Fibroblast of villous mesenchyme (primary cell): ENCODE results near the gene RAPGEF1. TPM values are rescaled to one million over a fixed set of nuclear protein-coding genes. Genes with fewer than 3 reads are reported as not detected.

Experiments used
- DNase-seq: peaks from one replicate; pipeline ENCODE4 v3.0.0-alpha.2; 2010; ENCODE audit warnings: low read depth
- H3K4me3 ChIP-seq: 2 replicates; pipeline ENCODE4 v1.5.1; 2011; ENCODE audit warnings: low read depth, mild to moderate bottlenecking, low read length
- total RNA-seq: library from RNA; depleted of rRNA; stranded (reverse); fragments of >200 nt; gene quantifications from 2 replicates; pipeline ENCODE4 v1.2.3, GENCODE V29; 2012
- TF ChIP-seq, protein P1 (sequence below): IDR thresholded peaks from 2 replicates; pipeline ENCODE4 v1.5.1; 2012; ENCODE audit warnings: low read depth, mild to moderate bottlenecking, low read length; ENCODE audit not compliant: insufficient read depth

The RAPGEF1 gene
- total RNA-seq, 1 donor, result 22.9 TPM

DNA sequence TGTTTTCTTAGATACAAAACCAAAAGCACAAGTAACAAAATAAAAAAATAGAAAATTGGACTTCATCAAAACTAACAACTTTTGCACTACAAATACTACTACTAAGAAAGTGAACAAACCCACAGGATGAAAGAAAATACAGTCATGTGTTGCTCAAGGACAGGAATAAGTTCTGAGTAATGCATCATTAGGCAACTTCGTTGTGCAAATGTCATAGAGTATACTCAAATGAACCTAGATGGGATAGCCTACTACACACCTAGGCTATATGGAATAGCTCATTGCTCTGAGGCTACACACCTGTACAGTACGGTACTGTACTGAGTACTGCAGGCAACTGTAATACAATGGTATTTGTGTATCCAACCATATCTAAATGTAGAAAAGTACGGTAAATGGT is 88.3 kb downstream of the RAPGEF1 start:
- TF ChIP-seq, protein P1, sequence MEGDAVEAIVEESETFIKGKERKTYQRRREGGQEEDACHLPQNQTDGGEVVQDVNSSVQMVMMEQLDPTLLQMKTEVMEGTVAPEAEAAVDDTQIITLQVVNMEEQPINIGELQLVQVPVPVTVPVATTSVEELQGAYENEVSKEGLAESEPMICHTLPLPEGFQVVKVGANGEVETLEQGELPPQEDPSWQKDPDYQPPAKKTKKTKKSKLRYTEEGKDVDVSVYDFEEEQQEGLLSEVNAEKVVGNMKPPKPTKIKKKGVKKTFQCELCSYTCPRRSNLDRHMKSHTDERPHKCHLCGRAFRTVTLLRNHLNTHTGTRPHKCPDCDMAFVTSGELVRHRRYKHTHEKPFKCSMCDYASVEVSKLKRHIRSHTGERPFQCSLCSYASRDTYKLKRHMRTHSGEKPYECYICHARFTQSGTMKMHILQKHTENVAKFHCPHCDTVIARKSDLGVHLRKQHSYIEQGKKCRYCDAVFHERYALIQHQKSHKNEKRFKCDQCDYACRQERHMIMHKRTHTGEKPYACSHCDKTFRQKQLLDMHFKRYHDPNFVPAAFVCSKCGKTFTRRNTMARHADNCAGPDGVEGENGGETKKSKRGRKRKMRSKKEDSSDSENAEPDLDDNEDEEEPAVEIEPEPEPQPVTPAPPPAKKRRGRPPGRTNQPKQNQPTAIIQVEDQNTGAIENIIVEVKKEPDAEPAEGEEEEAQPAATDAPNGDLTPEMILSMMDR, result no peak
- H3K4me3 ChIP-seq, result no peak overlapping the region
- peak; percentile 70 for DNase-seq

DNA sequence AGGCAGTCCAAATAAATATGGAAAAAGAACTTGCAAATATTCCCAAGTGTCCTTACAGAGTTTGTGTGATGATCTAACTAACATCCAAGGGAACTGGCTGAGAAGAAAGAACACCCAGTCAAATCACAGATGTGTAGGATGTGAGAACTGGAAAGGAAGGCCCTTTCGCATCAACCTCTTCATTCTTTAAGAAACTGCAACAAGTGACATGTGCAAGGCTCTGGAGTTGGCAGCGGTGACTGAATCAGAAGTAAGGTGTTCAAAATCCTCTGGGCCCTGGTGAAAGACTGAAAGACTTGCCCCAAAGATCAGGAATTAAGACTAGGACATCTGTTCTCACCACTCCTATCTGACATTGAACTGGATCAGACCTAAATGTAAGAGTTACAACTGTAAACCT is 88.7 kb downstream of the RAPGEF1 start:
- no peak for DNase-seq
- H3K4me3 ChIP-seq, result no peak overlapping the region
- TF ChIP-seq, protein P1, result no peak

DNA sequence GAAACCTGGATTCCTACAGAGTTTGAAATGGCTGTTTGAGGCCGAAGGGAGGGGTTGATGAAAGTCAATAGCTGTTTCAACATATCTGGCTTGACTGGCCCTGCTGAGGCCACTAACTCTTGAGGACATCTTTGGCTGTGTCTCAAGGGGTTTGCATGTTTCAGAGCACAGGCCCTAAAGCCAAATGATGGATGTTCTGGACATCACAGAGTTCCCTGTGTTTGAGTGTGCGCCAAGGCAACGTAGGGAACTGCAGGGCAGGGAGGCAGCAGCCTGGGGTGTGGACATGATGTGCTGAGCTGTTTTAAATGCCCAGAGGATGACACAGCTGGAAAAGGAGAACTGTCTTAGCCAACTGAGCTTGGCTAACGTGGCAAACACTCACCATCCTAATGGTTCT is 89.6 kb downstream of the RAPGEF1 start:
- DNase-seq, result peak; percentile 62
- TF ChIP-seq, protein P1, result no peak

DNA sequence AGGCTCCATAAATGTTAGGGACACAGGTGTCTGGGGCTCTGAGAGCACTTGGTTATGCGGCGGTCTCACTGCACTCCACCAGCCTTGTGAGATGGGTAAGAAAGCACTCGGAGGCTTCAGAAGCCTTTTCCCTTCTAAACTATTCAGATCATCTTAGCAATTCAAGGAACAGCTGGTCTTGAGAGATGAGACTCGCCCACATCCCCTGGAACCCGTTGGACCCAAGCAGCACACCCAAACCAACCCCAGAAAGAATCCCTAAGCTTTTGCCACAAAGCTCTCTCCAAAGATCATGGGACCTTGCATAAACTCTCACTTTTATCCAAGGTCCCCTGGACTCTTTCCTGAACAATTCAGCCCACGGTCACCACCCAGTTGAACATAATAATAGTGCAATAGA is 90.2 kb downstream of the RAPGEF1 start:
- no peak overlapping the region for H3K4me3 ChIP-seq
- TF ChIP-seq, protein P1, result no peak
- DNase-seq, result no peak

More for the DNA sequence above, 89.6 kb downstream of the RAPGEF1 start:
- H3K4me3 ChIP-seq, result no peak overlapping the region

DNA sequence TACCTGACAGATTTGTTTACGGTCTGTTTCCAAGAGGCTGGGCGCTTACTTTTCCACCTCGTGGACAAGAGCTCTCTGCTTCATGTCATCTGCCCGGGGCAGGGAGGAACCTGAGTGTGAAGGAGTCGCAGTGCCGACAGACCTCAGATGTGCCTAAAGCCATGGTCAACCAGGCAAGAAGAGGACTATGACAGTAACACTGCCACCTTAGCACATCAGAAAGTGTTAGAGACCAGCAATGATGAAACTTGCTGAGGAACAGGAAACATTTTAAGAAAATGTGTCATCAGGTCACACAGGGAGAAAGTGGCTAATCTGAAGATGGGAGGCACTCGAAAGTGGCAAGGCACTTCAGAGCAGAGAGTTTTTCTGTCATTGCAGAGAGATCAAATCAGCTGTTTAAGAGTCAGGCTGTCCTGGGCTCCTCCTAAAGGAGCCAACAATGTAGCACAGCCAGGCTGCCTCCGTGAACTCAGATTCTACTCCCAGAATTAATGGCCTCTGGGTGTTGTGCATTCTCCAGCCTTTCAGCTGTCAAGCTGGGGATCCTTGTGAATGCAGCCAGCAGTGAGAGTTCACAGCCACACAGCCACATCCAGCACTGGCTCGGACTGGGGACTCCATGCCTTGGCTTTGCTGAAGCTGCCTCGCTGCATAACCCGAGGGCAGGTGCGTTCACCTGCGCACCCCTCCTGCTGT is 94.6 kb downstream of the RAPGEF1 start:
- no peak overlapping the region for H3K4me3 ChIP-seq
- TF ChIP-seq, protein P1, result no peak
- DNase-seq, result peak; percentile 45

DNA sequence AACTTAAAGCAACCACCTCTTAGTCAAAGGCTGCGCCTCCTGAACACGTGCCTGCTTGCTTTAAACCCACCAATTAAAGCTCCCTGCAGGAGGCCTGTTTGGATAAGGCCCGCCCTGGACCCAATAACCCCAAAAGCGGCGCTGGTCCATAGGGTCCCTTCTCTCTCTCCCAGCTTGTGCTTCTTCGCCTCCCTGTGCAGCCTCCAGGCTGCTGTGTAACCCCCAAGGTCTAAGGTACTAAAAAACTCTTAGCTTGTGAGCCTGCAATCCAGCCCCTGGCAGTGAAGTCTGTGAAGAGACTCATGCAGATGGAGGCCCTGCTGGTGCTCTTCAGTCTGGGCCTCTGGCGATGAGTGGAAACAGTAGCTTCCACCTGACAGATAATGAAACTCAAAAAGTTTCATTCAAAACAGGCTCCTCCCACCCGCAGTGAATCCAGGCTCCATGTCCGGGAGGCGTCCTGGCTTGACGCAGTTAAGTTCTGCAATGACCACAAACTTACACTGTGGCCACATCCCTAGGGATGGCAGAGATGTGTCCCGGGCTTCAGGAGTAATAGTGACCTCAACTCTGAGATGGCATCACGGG is 97.3 kb downstream of the RAPGEF1 start:
- no peak for DNase-seq
- TF ChIP-seq, protein P1, result no peak
- no peak overlapping the region for H3K4me3 ChIP-seq
